GM19467 (cell line): Measurements from ENCODE around the gene TNFRSF21.

Experiments
- ATAC-seq: cut with Tn5 transposase; IDR thresholded peaks from one replicate; pipeline ENCODE4 v1.9.1; 2021; ENCODE audit warnings: mild to moderate bottlenecking, moderate library complexity; ENCODE audit not compliant: unreplicated experiment

TNFRSF21 gene

DNA sequence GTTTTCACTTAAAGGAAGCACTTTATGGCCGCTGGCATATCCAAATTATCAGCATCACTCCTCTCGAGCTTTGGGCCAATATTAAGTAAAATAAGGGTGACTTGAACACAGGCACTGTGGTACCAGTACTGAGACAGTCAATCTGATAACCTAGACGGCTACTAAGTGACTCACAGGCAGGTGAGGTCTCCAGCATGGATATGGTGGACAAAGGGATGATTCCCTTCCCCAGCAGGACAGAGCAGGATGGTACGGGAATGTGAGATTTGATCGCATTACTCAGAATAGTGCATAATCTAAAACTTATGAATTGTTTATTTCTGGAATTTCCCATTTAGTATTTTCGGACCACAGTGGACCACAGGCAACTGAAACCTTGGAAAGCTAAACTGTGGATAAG lies 55.7 kb downstream of the TNFRSF21 start:
- ATAC-seq = no peak

DNA sequence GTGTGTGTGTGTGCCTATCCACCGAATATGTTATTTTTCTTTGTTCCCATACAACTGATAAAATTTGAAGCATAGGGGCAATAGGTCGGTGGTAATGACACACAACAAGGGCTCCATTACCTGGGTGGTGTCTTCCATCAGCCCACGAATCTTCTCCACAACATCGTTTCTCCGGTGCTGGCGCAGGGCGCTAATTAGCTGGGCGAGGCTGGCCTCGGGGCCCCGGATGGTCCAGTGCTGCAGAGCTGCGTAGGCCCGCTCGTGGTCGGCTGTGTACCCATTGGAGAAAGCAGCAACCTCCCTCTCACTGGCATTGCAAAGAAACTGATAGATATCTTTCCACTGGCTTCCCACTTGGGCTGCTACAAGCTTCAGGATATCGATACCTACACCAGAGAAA lies 56.6 kb downstream of the TNFRSF21 start:
- ATAC-seq = no peak

DNA sequence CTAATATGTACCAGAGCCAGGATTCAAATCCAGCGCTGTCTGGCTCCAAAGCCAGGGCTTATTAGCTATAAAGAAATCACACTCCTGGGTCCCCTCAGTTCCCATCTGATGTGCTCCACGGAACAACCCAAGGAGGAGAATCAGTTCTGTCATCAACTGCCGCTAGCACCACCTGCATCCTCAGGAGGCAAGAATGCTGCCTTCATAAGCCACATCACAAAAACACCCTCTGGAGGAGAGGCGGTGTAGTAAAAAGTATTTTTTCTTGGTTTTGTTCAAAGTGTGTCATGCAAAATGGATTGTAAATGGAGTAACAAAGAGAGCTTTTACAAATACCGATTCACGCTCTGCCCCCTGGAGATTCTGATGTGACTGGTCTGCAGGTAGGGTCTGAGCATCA lies 57.1 kb downstream of the TNFRSF21 start:
- no peak for ATAC-seq

DNA sequence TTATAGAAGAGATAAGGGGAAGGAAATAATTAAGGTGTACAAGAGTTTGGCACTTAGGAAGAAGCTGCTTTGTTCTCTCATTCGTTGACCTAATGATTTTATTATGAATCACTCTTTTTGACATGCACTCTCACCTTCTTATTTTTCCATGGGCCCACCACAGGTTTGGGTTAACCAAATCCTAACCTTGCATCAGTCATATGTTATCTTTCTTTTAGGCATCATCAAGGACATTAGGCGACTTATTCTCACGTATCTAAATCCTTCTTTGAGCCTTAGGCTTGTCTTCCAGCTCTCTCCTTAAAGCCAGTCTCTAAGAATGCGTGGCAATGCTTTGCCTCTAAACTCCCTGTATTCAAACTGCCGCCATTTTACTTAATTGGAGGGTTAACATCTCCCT lies 58.3 kb downstream of the TNFRSF21 start:
- ATAC-seq = no peak

DNA sequence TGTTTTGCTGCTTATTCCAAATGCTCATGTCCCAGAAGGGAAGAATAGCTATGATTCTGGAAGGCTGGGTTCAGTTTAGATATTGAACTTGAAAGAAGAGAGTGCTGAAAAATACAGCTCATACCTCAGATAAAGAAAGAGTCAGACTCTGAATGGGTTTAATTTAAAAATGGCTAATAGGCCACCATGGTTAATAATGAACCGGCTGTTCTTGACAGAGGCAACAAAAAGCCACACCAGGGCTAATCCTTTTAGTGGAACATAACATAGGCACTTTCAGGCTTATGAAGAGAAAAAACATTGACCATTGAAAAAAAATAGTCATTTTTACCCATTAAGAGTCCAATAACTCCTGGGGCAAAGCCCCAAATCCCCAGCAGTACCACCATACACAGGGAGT lies 59.4 kb downstream of the TNFRSF21 start:
- ATAC-seq = no peak

DNA sequence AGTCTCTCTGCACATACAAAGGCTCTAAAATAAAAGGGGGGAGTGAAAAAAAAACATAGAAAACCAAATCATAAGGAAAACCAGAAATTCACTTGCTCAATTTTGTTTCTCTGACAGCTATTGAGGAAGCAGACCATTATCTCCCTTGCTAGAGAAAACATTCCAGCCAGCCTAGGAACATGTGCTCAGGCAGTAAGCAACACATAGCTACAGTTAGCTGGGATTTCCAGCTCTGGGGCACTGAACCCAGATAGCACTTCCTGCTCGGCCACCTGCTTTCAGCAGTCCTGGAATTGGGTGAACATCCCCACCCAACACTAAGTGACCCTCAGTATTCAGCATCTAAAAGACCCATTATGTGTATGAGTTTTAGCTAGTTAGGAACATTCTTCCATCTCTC lies 61.3 kb downstream of the TNFRSF21 start:
- ATAC-seq = no peak

DNA sequence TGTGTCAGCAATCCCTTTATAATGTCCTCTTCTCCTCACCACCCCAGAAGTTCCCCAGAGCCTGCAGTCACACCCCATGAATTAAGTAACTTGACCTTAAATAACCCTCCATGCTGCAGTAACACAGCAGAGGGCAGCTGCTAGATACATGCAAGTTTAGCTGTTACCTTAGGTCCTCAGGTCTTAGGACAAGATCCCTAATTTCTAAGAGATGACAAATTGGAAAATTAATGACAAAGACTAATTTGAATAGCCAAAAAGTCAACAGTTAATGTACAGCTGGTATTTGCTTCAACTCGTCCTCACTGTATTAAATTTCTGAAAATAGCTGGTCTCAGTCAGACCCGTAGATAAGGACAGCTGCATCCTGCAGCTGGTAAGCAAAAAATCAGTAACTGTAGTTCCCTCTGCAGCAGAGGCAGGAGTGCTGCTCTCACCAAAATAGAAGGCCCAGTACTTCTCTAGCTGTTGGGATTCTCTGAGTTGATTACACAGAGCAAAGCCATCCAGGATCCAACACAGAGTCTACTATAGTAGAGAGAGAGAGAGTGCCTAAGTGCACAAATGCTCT lies 62.4 kb downstream of the TNFRSF21 start:
- ATAC-seq = peak; percentile 52

DNA sequence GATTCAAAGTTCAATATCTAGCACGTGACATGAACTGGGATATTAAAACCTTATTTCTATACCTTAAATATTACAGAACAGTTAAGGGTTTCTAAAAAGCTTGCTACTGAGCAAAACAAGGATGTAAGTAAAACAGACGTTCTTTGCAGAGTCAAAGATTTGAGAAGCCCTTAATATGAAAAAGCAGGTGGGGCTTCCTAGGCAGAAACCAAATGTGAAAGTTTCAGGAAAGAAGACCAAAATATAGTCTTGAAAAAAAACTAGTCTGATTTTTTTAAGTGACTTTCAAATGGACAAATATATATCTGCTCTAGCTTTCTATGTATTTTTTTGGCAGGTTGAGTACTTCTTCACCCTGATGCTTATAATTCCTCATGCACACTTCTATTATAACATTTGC lies 63.2 kb downstream of the TNFRSF21 start:
- no peak for ATAC-seq

DNA sequence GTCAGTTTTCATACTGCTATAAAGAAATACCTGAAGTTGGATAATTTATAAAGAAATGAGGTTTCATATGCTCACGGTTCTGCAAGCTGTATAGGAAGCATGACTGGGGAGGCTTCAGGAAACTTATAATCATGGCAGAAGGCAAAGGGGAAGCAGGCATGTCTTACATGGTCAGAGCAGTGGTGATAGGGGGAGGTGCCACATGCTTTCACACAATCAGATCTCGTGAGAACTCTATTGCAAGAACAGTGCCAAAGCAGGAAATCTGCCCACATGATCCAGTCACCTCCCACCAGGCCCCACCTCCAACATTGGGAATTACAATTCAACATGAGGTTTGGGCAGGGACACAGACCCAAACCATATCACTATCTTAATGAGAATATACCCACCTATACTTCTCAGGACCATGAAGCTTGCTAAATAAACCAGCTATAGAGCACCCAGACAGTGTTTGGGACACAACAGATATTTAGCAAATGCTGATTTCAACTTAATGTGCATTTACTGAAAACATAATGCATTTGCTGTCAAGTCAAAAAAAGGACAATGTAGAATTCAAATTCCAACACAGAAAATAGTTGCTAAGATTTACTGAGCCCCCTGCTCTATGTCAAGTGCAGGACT lies 63.8 kb downstream of the TNFRSF21 start:
- no peak for ATAC-seq

DNA sequence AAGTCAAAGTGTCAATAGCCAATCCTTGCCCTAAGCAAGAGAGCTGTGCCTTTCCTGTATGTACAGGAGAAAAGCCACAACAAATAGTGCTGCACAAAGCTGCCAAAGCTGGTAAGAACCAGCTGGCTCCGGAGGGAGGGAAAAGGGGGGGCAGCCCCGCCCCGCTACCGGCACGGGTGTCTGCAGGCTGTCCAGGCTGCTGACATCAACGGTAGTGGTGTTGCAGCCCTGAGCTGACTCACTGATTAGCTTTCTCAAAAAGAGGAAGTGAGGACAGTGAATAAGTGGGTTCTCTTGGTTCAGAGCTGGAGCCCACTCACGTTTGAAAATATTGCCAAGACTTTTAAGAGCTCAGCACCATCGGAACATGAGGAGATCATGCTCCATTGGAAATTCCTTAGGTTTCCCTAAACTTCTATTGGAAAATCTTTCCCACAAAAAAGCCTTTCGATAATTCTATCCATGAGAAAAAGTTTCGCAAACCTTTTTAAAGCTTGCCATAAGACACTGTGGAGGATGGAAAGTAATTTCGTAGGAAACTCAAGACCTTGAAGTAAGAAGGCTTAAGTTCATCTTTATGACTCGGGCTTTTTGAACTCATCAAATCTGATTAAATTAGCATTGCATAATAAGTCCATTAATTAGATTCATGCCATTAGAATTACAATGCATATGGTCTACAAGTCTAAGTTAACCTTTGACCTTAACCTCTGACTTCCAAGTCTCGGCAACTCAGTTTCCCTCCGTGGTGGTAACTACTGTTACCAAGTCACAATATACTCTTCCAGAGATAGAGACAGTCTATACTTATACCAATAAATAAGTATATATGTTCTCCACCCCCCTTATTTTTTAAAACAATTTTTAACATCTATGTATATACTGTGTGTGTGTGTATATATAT lies 67.0 kb downstream of the TNFRSF21 start:
- peak; percentile 92 for ATAC-seq

DNA sequence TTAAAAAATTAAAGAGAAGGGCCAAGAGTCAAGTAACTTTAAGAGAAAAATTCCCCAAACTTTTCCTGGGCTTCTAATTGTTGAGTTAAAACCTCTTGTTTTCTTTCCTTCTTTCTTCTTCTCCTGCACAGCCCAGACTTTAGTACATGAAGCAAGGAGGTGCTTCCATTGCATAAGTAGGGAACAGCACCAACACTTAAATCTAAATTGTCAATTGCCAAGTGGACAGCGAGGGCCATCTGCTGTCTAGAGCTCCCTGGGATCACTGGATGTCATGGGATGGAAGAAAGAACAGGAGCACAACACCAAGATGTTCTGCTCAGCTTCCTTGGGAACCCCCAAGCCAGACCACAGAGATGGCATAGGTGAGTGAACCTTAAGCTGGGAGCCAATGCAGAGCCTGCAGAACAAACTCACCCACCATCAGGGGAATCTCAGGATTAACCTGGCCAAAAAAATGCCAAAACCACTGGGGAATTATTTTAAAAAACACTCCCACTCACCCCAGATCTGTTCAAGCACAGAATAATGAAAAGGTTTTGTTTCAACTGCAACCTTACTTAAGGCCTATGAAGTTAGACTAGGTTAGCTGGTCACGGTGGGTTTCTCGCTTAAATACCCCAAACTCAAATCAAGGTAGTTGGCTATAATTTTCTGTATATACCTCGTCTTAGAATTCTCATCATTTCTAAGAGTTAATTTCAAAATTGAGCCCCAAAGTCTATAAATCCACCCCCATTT lies 67.8 kb downstream of the TNFRSF21 start:
- ATAC-seq = peak; percentile 0

DNA sequence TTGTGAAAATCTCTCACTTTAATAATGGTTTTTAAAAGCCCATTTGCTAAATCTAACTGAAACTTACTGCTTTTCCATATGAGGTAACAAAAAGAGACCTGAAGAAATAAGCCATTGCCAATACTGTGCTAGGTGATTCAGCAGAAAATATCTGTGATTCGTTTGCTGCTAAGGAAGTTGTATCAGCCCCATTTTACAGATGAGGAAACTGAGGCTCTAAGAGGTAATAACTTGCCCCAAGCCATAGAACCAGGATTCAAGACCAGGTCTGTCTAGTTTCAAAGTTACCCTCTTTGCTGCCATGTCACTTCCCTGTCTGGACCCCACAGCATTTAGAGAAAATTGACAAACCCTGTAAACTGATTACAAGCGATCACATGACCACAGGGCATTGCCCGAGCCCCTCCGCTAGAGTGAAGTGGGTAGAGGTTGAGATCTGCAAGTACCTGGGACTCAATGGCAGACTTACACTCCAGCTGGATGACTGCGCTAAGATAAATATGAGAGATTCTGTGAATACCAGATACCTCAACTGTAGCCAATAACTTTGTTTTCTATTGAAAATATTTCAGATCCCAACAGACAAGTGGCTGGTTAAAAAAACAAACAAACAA lies 69.3 kb downstream of the TNFRSF21 start:
- ATAC-seq = no peak

DNA sequence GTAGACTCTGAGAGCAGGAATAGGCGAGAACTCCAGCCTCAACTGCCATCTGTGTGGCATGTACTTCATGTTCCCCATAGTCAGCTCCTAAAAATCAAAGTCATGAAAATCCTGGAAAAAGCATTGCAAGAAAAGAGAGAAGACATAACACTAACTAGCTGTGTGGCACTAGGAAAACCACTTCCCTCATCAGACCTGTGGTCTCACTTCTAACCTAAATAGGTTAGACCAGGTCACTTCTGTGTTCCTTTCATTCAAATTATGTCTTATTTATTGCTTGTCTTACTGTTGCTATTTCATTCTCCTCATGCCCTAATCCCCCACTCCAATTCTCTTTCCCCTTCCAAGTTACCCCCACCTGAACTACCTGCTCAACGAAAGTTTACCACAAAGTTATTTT lies 70.2 kb downstream of the TNFRSF21 start:
- no peak for ATAC-seq

DNA sequence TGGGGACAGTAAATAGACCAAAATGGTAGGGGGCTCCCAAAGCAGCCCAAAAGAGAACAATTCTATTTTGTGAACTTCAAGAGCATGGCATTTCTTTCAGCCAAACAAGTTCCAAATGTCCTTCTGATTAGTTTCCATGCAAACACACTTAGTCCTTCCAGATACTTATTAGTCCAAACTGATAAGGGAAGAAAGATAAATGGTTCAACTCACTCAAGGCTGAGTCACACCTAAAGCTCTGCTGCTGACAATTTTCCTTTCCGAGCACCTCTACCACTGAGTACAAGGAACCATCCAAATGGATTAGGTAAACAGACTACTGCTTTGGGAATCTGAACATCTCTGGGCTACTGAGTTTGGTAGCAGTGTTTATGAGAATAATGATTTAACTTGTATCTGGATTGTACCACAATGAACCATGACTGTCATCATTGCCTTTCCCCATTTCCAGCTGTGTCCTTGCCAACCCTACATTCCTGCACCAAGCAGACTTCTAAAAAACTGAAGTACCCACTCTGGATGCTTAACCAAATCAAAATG lies 71.2 kb downstream of the TNFRSF21 start:
- ATAC-seq = no peak

DNA sequence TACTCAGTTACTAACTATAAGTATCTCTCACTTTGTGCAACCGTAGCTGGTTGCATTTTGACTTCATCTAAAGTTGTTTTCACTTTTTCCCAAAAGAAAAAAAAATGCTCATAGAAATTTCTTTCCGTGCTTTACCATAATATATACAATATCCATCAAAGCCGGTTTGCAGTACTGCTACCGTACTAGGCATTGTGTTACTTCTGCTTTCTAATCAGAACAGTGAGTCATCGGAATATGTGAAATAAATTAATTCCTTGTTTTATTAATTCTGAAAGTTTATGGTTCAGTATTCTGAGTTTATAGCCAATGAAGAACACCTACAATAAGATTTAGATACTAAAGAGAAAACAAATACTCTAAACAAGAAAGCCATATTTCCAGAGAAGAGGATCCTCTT lies 72.5 kb downstream of the TNFRSF21 start:
- no peak for ATAC-seq

DNA sequence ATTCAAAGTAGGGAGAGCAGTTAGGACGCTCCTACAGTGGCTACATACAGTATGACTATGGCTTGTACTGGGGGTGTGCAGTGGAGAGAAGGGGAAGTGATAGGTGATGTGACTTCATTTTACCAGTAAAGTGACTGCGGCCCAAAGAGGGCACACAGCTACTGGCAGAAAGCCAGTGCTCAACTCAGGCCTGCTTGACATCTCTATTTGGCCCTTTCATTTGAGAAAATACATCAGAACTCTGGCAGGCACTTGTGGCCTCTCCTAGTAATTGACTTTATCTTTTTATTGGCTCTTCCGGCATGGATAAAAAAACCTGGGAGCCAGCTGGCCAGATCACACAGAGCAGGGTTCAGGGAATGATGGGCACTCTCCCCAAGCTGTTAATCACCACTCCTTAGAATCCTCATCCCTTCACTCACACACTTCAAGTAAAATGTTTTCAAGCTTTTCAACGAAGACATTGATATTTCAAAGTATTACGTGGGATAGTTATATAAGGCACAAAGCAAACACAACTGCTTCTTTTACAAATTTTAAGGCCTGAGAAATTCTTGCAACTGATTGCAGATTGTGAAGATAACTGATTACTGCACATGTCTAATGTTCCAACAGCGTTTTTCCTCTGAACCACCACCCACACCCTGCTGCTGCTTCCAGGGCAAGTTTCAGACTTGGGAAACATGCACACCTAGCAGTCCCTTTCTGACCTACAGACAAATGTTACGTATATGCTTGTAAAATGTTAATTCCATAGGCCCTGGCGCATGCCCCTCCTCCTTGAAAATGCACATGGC lies 73.5 kb downstream of the TNFRSF21 start:
- peak; percentile 50 for ATAC-seq

DNA sequence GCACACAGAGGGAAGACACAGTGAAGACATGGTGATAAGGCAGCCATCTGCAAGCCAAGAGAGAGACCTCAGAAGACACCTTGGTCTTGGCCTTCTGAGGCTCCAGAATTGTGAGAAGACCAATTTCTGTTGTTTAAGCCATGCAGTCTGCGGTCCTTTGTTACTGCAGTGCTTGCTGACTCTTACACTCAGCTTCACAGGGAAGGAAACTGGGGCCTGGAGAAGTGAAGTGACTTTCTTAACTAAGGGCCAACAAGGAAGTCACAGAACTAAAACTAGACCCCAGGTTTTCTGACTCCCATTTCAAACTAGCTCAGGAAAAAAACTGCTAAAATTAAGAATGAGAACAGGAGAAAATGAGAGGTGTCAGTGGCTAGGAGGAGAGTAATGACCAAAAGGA lies 74.3 kb downstream of the TNFRSF21 start:
- ATAC-seq = no peak

DNA sequence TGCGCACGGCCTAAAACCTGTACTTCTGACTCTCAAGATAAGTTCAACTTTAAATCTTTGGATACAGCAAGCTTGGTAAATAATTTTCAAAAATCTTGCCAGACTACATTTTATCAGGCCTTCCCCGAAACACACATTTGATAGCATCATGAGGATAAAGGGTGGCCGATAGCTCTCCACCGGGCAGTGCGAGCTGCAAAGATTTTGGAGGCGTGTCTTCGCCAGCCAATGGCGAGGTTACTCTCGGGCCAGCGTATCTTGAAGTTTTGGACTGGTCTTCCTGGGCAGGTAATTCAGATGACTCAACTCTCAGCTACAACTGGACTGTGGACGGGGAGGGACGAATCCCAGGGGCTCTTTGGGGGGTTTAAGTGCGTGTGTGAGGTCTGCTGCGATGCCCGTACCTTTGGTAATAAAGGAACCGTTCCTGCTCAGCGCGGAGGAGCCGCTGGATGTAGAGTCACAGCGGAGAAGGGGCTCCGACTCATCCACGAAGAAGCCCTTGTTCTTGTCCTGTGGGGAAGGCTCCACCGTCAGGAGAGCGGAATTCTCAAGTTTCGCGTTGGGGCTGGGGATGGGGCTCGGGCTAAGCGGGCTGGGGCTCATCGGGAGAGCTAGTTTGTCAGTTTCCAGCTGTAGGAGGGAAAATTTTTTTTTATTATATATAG lies 75.3 kb downstream of the TNFRSF21 start:
- no peak for ATAC-seq

DNA sequence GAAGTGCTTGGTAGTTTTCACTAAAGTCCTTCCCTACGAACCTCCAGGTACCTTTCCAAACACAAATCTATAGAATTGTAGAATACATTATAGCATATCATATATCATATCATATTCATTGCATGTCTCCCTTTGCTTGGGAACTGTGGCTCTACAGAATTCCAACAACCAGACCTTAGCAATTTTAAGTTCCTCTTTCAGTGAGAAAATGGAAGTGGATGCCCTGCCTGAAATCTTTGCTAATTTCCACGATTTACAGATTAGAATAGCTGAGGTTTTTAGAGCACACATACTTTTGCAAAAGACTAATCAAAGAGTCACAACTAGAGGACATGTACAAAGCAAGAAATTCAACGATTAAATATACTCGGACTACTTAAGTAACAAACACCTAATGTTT lies 78.6 kb downstream of the TNFRSF21 start:
- ATAC-seq = no peak
